Right renal pelvis (tissue), 4 donors: ENCODE measurements around the gene BCAP29. TPM values are rescaled to one million over a fixed set of nuclear protein-coding genes. Genes with fewer than 3 reads are reported as not detected.
"Not testable (repeated sequence)": the region's sequence is repeated elsewhere in the genome, so short reads cannot be mapped to it uniquely, and the experiment has no call there.

Experiments
- DNase-seq, 4 donors: peaks; one replicate each; pipeline ENCODE4 v3.0.0-alpha.2; 2013; ENCODE audit warnings: low read depth in 4 of 4, low spot score in 3 of 4, missing footprints in 1 of 4
- polyA plus RNA-seq, 4 donors: library from polyadenylated mRNA; unstranded; fragments of 120-200 nt; gene quantifications; one replicate each; pipeline ENCODE4 v1.2.1, GENCODE V29; 2013; ENCODE audit not compliant: insufficient read length in 4 of 4

The BCAP29 gene
- polyA plus RNA-seq, 4 donors: 47.8 to 73.1 (median 61.8) TPM

DNA sequence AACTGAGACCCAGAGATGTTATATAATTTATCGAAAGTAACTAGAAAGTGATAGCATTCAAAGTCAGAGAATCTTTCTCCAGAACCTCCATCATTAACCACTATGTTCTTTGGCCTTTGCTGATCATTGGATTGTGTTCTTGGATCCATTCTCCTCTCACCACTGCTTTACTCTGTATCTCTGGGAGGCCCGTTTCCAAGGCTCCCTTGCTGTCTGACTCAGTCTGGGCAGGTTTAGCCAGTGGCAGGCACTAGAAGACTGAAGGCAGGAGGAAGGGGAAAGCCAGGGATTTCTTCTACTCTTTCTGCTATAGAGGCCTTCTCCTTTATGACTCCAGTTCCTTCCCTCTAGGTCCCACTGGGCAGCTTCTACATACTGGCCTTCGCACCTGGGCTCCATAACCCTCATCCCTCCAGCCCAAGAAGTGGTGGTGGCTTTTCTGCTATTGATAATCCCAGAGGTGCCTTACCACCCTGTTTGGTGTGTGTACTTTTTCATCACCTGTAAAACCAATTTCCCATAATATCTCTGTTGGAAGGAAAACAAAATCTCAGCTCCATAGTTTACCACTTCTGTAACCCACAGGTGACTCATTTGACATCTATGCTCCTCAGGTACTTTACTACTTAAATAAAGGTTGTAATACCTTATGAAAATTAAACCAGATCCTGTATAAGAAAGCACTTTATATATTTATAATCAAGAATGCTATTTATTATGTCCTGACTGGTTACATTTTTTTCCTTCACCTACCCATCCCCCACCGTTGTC, 36.0 kb downstream of the BCAP29 start:
- DNase-seq: no peak

DNA sequence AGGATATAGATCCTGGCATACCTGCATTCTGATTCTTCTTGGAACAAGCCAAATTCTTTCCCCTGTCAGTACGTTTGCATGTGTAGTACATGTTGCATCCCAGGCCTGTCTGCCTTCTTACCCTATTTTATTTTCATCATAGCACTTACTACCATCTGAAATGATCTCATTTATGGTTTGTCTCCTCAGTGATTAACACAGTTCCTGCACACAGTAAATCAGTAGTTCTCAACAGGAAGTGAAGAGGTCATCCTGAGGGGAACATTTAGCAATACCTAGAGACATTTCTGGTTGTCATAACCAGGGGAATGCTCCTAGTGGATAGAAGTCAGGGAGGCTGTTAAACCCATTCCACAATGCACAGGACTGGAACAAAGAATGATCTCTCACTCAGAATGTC, 42.4 kb downstream of the BCAP29 start:
- DNase-seq: no peak

DNA sequence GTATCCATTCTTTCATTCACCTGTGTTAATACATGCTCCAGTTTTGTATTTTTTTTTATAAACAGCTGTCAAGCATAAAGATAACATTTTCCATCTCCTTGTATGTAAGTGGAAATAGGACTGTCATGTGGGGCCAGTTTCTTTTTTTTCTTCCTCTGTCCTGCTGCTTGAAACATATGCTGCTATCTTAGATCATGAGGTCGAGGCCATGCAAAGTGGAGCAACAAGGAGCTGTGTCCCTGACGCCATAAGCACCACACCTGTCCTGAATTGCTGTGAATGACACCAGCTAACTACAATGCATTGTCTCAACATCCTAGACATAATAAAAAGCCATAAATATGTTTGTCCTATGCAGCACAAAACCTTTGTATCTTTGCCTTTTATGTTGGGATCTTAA, 42.8 kb downstream of the BCAP29 start:
- no peak for DNase-seq

DNA sequence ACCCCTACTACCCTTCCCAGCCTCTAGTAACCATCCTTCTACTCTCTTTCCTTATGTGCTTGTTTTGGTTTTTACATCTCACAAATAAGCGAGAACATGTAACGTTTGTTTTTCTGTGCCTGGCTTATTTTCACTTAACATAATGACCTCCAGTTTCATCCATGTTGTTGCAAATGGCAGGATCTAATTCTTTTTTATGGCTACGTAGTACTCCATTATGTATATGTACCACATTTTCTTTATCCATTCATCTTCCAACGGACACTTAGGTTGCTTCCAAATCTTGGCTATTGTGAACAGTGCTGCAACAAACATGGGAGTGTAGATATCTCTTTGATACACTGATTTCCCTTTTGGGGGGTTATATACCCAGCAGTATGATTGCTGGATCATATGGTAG, 47.0 kb downstream of the BCAP29 start:
- no peak for DNase-seq

DNA sequence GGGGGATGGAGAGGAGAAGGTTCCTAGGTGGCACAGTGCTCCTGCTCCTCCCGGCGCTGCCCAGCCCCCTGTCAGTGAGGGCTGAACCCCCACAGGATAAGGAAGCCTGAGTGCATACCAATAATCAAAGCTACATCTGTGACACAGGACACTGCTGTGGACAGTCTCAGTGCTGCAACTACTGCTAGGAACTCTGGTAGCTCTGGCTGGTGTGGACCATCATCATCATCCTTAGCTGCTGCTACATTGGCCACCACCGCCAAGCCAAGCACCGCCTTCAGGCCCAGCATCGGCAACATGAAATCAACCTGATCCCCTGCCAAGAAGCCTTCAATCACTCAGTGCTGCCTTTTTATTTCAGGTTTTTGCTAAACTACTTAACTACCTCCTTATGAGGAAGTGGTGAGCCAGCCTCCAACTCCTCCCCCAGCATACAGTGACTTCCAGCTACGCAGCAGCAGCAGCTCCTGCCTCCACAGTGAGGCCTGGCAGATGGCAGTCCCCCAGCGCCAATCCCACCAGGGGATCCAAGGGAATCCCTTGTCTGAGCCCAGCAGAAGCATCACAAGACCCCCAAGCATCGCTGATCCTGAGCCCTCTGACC, 48.5 kb downstream of the BCAP29 start:
- no peak for DNase-seq

DNA sequence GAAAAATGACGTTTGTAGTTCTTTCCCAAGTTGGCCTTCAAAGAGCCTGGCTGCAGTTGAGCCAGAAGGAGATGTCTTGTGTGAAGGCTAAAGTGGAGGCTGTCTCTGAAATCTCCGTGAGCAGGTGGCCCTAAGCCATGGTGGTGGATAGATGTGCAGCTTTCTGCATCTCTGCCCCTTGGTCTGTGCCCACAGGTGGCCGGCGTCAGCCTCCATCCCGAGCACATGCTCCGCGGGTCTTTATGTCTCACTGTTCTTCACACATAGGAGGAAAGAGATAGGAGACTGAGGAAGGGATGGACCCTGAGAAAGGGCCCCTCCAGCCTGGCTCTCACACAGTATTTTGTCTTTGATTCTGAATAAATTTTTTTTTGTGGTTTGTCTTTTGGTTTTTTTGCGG, 50.3 kb downstream of the BCAP29 start:
- no peak for DNase-seq

DNA sequence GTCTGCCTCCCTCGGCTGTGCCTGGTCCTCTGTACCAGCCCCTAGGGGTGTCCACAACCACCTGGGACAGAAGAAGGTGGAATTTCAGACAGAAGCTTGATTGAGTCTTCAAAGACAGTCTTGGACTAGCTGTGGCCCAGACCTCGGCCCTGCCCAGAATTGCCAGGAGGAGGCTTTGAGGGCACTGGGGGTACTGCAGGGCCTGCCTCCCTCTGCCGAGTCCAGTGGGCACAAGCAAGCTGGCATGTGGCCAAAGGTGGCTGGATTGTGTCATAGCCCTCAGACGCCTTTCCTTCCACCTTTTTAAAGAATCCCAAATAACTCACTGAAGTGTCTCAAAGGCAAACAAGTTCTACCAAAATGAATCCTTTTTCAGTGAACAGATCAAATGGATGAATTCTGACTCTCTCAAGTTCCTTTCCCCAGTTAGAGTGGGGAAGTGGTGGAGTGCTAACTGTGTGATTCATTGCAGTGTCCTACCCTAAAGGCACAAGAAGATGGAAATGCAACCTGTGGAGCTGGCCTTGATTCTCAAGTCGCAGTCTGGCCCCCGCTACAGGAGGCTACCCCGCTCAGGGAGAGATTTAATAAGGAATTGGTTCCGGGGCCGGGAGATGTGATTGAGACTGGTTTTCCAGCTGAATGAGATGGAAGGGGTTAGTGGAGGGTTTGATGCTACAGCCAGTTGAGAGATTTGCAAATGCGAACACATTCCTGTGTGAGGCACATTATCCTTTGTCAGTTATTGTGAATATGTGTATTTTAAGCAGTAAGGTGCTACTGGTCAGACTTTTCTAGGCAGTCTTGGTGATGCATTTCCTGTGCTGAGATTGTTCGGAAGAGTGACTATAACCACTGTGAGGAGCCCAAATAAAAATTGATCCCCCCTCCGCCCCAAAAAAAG, 51.8 kb downstream of the BCAP29 start:
- no peak for DNase-seq

DNA sequence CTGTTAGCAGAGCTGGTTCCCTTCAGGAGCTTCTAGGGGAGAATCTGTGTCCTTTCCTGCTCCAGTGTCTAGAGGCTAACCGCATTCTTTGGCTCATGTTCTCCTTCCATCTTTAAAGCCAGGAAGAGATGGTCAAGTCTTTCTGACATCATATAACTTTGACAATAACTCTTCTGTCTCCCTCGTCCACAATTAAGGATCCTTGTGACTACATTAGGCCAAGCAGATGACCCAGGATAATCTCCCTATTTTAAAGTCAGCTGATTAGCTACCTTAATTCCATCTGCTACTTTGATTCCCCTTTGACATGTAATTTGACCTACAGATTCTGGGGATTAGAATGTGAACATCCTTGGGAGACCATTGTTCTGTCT, 52.4 kb downstream of the BCAP29 start:
- no peak for DNase-seq

DNA sequence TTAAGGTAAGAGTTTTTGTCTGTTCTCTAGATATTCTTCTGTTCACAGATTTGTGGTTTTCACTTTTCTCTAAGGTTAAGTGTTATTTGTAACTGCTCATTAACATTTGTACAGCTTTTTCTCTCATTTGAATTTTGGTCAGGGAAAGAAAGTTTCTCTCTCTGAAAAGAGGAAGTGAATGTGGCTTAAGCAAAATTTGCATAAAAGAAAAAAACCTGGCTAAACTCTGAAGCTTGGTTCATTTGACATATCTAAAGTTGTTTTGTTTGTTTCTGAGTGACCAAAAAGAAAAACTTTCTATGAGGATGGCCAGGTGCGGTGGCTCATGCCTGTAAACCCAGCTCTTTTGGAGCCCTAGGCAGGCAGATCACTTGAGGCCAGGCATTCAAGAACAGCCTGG, 58.5 kb downstream of the BCAP29 start:
- no peak for DNase-seq

DNA sequence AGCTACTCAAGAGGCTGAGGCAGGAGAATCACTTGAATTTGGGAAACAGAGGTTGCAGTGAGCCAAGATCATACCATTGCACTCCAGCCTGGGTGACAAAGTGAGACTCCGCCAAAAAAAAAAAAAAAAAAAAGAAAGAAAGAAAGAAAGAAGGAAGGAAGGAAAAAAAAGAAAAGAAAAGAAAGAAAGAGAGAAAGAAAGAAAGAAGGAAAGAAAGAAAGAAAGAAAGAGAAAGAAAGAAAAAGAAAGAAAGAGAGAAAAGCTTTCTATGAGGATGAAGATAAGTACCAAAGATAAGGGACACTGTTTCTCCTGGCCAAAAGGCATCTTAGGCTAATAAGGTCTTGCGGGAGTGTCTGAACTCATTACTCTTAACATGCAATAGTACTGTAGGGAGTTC, 59.0 kb downstream of the BCAP29 start:
- DNase-seq: not testable (repeated sequence)

DNA sequence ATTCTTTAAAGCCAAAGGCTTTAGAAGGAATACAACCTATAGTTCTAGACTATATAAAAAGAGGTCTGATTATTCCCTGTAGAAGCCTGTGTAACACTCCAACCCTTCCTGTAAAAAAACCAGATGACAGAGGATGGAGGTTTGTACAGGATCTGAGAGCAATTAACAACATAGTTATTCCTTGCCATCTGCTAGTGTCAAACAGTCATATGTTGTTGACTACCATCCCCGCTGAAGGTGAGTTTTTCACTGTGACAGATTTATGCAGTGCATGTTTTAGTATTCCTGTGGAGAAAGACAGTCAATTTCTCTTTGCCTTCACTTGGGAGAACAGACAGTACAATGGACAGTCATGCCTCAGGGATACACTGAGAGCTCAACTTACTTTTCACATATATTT, 61.6 kb downstream of the BCAP29 start:
- no peak for DNase-seq

DNA sequence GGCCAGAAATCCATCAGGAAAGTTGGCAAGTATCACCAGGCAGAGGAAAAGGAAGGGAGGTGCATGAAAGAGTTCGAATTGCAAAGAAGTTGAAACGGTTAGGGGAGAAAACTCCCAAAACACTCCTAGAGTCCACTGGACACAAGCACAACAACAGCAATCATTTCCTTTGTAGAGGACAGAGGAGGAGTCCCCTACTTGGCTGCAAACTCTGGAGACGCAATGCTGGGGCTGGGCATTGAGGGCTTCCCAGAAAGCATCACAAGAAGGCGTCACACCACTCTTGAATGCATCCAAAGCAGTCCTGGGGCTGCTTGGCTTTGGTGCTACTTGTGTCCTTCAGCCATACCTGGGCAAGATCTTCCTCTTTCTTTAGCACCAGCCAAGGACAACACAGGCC, 62.5 kb downstream of the BCAP29 start:
- no peak for DNase-seq

DNA sequence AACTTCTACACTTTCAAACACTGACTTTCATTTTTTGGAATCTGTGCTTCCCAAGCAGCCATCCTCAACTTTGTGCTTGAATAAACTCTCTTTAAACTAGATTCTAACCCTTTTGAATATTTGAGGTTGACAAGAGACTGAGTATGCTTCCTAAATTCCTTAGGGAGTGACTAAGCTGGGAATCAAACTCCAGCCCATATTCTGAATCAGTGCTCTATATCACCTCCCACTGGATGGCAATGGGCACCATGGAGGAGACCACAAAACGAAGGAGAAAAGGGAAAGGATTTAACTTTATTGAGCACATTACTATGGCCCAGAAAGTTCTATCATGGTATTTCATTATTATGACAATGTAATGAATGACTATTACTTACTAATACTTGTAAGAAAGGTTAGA, 63.4 kb downstream of the BCAP29 start:
- DNase-seq: no peak

DNA sequence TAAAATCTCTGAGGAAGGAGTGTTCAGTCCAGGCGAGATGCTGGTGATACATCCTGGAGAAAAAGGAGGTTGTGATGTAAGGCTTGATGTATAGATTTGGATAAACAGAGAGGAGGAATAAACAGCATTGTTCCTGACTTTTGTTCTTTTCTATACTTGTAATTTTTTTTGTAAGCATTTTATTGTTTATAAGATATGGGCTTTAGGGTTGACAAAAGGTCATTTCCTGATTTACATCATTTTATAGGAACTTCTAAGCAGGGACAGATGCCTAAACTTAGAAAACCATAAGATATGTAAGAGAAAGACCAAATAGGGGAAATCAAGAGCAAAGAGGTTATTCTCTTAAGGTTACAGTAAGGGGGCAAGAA, 63.9 kb downstream of the BCAP29 start:
- no peak for DNase-seq

DNA sequence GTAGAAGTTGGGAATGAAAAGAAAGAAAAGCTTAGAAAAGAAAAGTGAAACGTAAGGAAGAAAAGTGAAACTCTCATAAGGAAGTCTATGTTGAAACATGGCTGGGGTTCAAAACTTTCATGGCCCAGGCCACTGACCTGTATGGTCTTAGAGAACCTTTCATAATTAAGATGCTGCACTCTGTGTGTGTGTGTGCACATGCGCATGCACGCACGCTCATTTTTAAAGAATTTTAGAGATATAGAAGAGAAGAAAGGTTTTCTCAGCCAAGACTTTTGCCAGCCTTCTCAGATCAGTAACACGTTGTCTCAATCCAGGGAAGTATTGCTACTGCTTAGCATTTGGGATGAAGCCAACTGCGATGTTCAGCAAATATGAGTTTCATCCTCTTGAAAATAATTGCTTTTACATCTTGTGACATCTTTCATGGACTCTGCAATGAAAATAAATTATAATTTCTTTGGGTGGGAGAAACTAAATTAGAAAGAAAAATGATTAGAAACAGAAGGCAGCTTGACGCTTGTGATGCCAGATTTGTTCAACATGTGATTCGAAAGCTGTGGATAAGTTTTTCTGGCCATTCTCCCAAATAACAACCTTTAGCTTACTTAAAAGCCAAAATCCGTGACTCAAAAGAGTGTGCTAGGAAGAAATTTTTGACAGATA, 64.4 kb downstream of the BCAP29 start:
- DNase-seq: no peak

DNA sequence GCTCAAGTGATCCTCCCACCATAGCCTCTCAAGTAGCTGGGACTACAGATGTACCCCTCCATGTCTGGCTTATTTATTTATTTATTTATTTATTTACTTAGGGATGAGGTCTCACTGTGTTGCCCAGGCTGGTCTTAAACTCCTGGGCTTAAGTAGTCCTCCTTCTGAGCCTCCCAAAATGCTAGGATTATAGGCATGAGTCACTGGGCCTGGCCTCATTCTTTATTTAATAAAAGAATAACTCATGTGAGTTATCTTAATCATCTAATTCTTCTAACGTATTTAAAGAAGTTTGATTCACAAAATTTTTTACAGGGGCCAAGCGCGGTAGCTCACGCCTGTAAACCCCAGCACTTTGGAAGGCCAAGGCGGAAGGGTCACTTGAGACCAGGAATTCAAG, 72.6 kb downstream of the BCAP29 start:
- no peak for DNase-seq

DNA sequence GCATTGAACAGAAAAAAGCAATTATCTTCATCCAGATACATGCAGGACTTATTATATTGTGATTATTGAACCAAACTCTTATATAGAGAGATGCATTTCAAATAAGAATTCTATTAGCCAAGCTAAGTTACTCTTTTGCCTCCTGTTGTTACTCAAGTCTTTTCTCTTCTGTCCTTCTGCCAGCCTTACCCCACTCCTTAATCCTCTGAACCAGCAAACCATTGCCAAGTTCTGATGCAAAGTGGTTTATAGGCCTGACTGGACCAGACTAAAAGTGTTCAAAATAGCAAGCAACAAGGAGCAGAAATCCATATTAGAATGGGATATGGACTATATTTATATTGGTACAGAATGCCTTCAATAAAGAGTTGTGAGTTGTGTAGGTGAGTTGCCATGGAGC, 78.4 kb downstream of the BCAP29 start:
- no peak for DNase-seq

DNA sequence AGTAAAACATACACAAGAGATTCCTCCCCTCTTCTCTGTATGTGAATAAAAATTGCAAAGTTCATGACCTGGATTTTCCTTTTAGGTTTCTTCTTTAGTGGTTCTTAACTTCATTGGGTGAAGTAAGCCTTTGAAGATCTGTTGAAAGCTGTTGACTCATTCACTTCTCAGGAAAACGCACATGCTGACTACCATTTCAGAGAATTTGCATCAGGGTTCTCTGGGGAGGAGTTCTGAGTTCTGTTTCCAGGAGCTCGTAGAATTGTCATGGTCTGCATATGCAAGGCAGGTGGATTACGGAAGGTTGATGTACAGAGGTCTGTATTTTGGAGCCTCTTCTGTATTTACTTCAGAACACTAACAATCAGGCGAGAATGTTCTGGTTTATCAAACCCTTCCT, 79.6 kb downstream of the BCAP29 start:
- no peak for DNase-seq

DNA sequence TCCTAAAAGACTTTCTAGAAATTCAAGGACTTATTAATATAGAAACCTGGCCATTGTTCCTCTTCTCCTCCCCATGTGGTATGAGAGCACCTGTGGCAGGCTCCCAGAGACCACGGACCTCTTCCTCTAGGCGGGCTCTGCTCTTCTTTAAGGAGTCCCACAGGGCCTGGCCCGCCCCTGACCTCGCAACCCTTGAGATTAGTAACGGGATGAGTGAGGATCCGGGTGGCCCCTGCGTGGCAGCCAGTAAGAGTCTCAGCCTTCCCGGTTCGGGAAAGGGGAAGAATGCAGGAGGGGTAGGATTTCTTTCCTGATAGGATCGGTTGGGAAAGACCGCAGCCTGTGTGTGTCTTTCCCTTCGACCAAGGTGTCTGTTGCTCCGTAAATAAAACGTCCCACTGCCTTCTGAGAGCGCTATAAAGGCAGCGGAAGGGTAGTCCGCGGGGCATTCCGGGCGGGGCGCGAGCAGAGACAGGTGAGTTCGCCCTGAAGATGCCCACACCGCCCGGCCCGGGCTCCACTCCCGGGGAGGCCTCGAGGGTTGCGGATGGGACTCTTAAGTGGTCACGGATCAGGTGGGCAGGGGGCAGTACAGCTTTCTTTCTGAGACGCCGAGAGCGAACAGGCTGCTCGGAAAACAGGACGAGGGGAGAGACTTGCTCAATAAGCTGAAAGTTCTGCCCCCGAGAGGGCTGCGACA, 80.5 kb downstream of the BCAP29 start, which contains the start of gene SLC26A4:
Gene SLC26A4, plus strand, starts transcription at position 448 of the 700 bp plus-strand sequence. CDS start 814 bp downstream, outside the sequence.
- DNase-seq: no peak
